Type B pancreatic cell (in vitro differentiated cells): ENCODE measurements around the gene GNAL. TPM values are rescaled to one million over a fixed set of nuclear protein-coding genes. Genes with fewer than 3 reads are reported as not detected.

Source experiments
- DNase-seq: peaks from one replicate; pipeline ENCODE4 v3.0.0; 2021; ENCODE audit warnings: mixed read lengths; ENCODE audit not compliant: unreplicated experiment; ENCODE audit errors: extremely low spot score
- H3K27ac Mint-ChIP-seq: 2 replicates; pipeline ENCODE4 v1.8.0; 2021; ENCODE audit warnings: mild to moderate bottlenecking, mixed read lengths
- H3K27me3 Mint-ChIP-seq: 2 replicates; pipeline ENCODE4 v1.8.0; 2021; ENCODE audit warnings: mixed read lengths
- H3K36me3 Mint-ChIP-seq: 2 replicates; pipeline ENCODE4 v1.8.0; 2021; ENCODE audit warnings: mixed read lengths
- H3K4me1 Mint-ChIP-seq: one replicate; pipeline ENCODE4 v1.8.0; 2021; ENCODE audit warnings: mixed read lengths; ENCODE audit not compliant: unreplicated experiment
- H3K4me3 Mint-ChIP-seq: 2 replicates; pipeline ENCODE4 v1.8.0; 2021; ENCODE audit warnings: mild to moderate bottlenecking, mixed read lengths
- H3K9me3 Mint-ChIP-seq: 2 replicates; pipeline ENCODE4 v1.8.0; 2021; ENCODE audit warnings: mixed read lengths
- CTCF ChIP-seq: fragments of 200-600 bp; sonication (generic); conservative IDR thresholded peaks from 2 replicates; pipeline ENCODE4 v1.5.0; 2021; ENCODE audit warnings: antibody characterized with exemption, mild to moderate bottlenecking
- total RNA-seq: library from RNA; stranded (reverse); gene quantifications from 2 replicates; pipeline ENCODE4 v1.2.1, GENCODE V29; 2021; ENCODE audit warnings: low replicate concordance

Gene GNAL
- total RNA-seq, 1 donor from 2014 or later: 12.9 TPM

DNA sequence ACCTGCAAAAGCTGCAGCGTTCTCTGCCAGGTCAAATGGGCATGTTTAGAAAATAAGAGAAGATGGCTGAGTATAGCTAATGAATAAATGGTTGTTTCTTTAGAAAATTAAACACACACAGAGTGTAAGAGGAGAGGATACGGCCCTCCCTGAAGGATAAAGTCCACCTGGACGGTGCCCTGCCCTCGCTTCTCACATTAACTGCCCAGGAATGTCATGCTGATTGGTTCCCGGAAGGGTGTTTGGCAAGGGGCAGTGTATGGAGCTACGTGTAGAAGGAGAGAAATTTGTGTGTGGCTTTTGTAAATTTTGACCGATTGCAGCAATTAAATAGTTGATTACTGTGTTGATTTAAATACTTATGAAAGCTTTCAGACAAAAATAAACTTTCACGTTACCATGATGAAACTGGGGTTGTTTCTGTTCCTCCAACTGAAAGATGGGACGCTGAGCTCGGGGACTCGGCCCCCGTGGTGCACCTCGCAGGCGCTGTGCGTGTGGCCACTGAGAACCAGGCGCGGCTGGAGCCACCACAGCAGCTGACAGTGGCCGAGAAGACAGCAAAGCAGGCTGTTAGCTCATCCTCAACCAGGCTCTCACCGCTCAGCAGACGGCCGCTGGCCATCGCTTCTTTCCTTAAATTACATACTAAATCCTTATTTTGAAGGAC lies 196.3 kb downstream of the GNAL start:
- Mint-ChIP-seq H3K36me3 (peaks cover 24% of the 10 kb centered on the region), H3K4me3 (no peak overlapping the region), H3K9me3 (no peaks in the 10 kb centered on the region), H3K27ac (no peak overlapping the region), H3K4me1 (peaks cover 17% of the 10 kb centered on the region), H3K27me3 (no peaks in the 10 kb centered on the region)
- no peak for TF ChIP-seq CTCF
- DNase-seq: no peak

- DNase-seq: no peak
- no peaks in the 10 kb centered on the region for H3K27me3 Mint-ChIP-seq
- H3K36me3 Mint-ChIP-seq: peaks cover 21% of the 10 kb centered on the region
- no peaks in the 10 kb centered on the region for H3K9me3 Mint-ChIP-seq
- H3K4me3 Mint-ChIP-seq: no peak overlapping the region
- peaks cover 9% of the 10 kb centered on the region for H3K4me1 Mint-ChIP-seq
- no peak for TF ChIP-seq CTCF
- no peak overlapping the region for H3K27ac Mint-ChIP-seq
Observed at GRCh38 chr18:11886577-11887110, 197.6 kb downstream of the GNAL start.

DNA sequence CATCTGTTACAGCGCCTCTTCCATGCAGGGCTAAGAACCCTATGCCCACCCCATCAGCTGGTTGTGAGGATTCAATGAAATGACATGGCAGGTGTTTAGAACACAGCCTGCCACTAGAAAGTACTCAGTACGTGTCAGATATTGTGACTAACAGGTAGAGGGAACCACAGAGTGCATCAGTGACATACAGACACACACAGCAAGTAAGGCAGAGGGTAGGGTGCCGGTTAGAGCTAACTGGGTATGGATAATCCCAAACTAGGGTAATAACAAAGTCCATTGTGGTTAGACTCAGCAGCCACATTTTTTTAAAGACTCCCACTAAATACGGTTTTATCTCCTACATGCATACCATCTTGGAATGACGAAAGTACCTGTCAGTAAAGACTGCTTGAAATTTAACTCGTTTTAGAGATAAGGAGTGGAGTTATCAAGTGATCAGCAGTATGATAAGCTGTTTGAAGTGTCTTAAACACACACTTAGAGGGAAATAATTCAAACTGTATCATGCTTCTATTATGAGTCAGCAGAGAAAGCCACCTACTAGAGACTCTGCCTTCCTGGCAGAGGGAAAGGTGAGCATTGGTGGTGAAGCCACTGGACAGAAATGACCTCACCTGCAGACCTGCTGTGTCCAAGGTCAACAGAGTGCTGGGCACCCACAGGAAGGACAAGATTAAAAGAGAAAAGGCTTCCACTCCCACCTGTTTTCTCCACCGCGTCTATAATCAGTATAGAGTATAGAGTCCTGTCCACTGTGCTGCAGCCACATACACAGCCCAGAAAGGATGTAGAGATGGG lies 198.5 kb downstream of the GNAL start:
- H3K27me3 Mint-ChIP-seq: no peaks in the 10 kb centered on the region
- DNase-seq: no peak
- peaks cover 7% of the 10 kb centered on the region for H3K4me1 Mint-ChIP-seq
- no peaks in the 10 kb centered on the region for H3K9me3 Mint-ChIP-seq
- peaks cover 20% of the 10 kb centered on the region for H3K36me3 Mint-ChIP-seq
- peak overlapping the region; percentile 65 for H3K27ac Mint-ChIP-seq
- TF ChIP-seq CTCF: no peak
- H3K4me3 Mint-ChIP-seq: peak overlapping the region; percentile 63

DNA sequence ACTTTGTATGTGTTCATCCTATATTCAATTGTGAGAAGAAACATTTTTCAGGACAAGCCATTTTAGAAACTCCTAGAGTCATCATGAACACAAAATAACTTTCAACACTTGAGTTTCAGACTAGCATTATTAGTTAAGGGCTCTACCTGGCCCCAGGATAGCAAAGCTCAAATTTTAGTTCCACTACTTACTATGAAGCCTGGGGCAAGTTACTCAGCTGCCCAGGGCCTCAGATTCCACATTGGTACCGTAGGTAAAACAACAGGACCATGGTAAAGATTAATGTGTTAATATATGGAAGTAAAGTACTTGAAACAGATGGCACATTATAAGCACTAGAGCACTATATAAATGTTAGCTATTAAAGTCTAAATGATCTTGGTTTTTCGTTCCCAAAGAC lies 199.7 kb downstream of the GNAL start:
- H3K9me3 Mint-ChIP-seq: no peaks in the 10 kb centered on the region

DNA sequence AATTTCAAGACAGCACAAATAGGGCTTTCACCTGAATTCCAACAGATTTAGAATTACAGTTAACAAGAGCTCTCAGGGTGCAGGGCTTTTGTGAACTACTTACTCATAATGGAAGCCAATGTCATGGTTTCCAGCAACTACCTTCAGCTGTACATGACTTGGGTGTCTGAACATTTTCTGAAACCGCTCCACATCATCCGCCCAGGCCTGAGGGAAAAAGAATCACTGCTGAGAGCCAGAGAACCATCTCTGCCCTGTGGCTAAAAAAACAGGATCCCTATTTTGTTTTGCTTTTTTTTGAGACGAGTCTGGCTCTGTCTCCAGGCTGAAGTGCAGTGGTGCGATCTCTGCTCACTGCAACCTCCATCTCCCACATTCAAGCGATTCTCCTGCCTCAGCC lies 200.2 kb downstream of the GNAL start:
- peaks cover 30% of the 10 kb centered on the region for H3K36me3 Mint-ChIP-seq
- no peaks in the 10 kb centered on the region for H3K9me3 Mint-ChIP-seq
- H3K27me3 Mint-ChIP-seq: no peaks in the 10 kb centered on the region
- no peak for TF ChIP-seq CTCF
- no peak overlapping the region for H3K27ac Mint-ChIP-seq
- no peak for DNase-seq
- H3K4me3 Mint-ChIP-seq: no peak overlapping the region
- H3K4me1 Mint-ChIP-seq: peaks cover 7% of the 10 kb centered on the region

More for the DNA sequence above, 199.7 kb downstream of the GNAL start:
- peaks cover 7% of the 10 kb centered on the region for H3K4me1 Mint-ChIP-seq
- no peak overlapping the region for H3K4me3 Mint-ChIP-seq
- no peak for TF ChIP-seq CTCF
- H3K27me3 Mint-ChIP-seq: no peaks in the 10 kb centered on the region
- DNase-seq: no peak
- no peak overlapping the region for H3K27ac Mint-ChIP-seq
- peaks cover 31% of the 10 kb centered on the region for H3K36me3 Mint-ChIP-seq
